D341Med (cell line): ENCODE data around the gene TRAIP.
"Not testable (repeated sequence)": the region's sequence is repeated elsewhere in the genome, so short reads cannot be mapped to it uniquely, and the experiment has no call there.

Experiments
- DNase-seq: peaks from one replicate; pipeline ENCODE4 v3.0.0; 2012; ENCODE audit warnings: low spot score

TRAIP gene

GRCh38 chr3:49872801-49873281, 16.5 kb upstream of the TRAIP start:
- no peak for DNase-seq

GRCh38 chr3:49871531-49872153, 15.3 kb upstream of the TRAIP start:
- DNase-seq: no peak

DNA sequence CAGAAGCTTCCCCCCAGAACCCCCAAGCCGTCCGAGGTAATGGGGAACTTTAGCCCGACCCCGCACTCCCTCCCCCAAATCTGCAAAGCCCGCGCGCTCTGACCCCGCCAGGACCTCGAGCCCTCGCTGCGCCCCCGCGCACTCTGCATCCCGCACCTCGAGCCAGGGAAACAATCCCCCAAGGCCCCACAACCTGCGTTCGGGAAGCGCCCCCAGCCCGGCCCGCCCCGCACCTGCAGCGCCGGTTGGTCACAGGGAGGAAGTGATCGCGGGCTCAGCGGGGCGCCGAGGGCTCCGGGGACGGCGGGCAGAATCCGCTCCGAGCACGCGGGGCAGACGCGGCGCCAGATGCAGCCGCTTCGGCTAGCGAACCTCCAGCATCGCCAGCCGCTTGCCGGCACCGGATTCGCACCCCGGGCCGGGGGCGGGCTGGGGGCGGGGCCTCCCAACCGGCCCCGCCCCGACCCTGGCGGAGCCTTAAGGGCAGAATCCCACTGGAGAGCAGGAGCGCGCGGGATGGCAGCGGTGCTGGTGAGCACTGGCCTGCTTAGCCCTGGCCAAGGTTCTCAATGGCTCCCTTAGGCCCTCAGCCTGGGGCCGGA, 13.3 kb upstream of the TRAIP start, which contains the start of gene CAMKV:
TSS of gene CAMKV (minus strand) at position 382 of the 602 bp plus-strand sequence. CDS start 7,518 bp downstream, outside the sequence.
- DNase-seq: peak; percentile 96

- peak; percentile 82 for DNase-seq
Measured at GRCh38 chr3:49868862-49869466, 12.6 kb upstream of the TRAIP start.

DNA sequence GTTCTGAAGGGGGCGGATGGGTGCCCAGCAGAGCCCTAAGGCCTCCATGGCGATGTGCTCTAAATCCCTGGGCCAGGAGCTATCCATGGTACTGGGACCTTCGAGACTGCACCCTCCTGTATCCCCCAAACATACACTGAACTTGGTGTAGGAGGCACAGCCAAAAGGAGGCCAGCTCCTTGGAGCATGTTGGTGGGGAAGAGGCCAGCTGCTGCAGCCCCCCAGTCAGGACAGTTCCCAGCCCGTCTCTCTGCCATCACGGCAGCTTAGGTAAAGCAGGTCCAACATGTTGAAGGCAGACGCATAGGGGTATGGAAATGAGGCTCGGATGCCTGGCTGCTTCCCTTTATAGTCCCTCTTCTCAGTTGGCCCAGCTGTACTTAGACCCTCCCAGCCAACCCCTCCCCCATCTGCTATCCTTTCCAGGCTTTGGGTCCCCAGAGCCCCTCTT, 11.5 kb upstream of the TRAIP start:
- DNase-seq: peak; percentile 81

- no peak for DNase-seq
Measured at GRCh38 chr3:49867400-49867799, 11.0 kb upstream of the TRAIP start.

DNA sequence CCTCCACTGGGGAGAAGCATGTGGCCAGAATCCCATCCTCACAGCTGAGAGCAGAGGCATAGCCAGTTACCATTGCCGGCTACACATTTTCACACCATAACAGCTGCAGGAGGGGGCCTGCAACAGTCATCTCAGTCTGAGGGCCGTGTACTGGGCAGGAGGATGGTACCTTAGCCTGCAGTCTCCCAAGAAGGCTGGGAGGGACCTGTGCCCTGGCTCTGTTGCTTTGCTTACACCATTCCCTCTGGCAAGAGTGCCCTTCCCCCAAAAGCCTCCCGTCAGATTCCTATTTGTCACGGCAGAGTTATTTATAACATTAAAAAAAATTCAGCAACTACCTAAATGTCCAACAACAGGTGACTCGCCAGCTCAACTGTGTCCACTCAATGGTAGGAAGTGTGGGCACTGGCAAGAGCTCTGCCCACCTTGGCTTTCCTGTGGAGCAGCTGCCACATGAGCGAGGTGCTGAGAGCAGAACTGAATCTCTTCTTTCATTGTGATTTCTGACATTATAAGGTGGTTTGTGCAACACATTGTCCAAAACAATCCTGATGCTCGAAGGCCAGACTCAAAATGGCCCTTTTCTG, 8.9 kb upstream of the TRAIP start:
- no peak for DNase-seq

DNA sequence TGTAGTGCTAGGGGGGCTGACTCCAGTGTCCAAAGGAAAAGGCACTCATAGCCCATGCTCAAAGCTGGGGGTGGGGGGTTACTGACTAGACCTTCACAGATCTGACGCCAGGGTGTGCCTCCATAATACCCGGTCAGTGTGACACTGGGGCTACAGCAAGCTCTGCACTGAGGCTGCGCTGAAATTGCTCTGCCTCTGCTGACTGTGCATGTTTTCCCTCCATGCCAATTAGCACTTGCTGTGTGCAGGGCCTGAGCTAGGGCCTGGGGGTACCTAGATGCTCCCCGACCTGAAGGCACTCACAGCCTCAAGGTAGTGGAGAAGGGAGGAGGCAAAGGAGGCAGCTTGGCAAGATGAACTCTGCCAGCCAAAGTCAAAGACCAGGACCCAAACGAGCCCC, 8.1 kb upstream of the TRAIP start:
- DNase-seq: no peak

DNA sequence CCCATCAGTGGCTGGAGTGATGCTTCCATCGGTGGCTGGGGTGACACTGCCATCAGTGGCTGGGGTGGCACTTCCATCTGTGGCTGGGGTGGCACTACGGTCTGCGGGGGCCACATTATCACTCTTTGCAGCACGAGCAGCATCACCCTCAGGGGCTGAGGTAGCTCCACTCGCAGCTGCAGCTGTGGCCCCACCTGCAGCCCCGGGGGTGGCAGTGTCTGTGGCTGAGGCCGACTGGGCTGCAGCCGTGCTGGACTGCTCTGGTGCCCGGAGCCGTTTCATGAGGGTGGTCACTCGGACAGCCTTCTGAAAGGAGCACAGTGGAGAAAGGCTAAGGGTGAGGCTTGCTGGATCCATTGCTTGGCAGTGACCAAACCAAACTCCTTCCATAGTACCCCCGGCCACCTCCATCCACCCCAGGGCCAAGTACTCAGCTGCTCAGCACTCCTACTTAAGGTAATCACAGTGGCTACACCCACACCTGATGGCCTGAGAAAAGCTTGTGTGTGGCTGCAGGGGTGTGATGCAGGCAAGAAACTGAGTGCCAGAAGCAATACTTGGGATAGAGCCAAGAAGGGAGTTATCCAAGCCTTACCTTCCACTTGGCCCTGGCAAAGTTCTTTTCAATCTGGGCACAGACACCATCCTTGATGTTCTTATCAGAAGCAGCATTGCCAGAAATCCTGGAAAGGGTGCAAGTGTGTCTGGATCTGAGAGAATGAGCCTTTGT, 3.4 kb upstream of the TRAIP start:
- DNase-seq: no peak

- DNase-seq: no peak
Measured at GRCh38 chr3:49855662-49856061, 702 bp downstream of the TRAIP start.

- DNase-seq: no peak
Measured at GRCh38 chr3:49845694-49846093, 10.7 kb downstream of the TRAIP start.

DNA sequence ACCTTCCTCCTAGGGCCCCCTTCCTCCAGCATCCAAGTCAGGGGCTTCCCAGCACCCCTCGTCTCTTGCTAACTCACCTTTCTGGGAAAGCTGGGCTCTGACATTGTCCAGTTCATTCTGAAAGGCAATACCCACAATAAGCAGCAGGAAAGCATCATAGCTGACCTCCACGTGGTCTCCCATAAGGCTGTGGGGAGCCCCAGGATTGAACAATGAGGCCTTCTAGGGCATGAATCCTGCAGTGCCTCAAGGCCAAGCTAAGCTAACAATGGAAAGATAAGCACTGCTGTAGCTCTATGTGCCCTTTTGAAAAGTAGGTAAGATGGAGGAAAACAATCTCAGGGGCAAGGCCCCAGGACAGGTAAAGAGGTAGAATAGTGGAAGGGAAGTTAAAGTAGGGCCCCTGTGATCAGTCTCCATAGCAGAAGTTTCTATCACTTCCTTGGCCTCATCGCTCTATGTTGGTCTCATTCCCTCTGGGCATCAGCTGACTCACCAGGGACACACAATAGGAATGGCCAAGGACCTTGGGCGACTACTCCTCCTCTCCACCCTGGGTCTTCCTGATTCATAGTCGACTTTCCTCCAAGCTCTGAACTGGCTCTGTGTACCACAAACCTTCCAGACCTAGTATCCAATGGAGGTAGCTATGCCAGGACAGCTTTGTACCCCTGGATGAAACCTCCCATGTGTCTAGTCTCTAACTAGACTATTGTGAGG, 11.7 kb downstream of the TRAIP start:
- no peak for DNase-seq

DNA sequence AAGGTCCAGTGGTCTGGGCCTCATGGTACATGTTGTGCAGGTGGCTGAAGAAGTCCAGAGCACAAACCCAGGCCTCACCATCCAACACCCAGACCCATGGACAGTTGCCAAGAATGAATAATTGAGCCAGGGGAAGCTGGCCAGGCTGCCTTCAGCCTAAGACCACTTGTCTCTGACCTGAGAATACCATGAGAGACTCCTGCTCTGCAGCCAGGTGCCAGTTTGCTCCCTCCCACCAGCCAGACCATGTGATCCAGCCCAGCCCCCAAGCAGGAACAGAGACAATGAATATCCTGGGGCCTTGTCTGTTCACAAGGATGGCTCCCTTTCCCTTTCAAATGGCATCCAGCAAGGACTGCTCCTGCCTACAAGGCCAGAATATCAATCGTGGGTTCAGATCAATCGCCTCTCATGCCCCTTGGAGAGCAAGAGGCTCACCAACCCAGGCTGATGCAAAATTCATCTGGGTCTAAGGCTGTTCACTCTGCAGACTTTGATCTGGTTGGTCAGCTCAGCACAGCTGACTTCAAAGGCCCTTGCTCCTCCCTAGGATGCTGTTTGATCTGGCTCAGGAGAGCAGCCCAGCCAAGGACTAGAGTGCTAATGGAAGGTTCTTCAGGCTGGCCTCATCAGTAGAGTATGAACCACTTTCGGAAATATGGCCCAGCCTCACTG, 13.4 kb downstream of the TRAIP start:
- DNase-seq: no peak

DNA sequence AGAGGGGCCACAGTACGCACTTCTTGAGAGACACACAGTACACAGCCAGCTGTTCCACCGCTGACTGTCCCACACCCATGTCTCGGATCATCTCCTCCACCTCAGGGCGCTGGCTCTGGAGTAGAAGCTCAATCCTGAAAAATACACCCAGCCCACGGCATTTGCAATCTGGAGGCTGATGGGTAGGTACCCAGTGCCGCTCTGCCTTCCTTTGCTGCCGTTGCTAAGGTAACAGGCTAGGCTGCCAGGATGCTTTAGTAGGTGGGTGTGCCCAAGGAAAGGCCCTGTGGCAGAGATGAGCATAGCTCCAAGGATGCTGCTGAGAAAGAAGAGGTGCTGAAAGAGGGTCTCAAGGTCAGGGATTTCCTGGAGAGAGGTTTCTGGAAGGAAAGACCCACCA, 14.6 kb downstream of the TRAIP start:
- no peak for DNase-seq

DNA sequence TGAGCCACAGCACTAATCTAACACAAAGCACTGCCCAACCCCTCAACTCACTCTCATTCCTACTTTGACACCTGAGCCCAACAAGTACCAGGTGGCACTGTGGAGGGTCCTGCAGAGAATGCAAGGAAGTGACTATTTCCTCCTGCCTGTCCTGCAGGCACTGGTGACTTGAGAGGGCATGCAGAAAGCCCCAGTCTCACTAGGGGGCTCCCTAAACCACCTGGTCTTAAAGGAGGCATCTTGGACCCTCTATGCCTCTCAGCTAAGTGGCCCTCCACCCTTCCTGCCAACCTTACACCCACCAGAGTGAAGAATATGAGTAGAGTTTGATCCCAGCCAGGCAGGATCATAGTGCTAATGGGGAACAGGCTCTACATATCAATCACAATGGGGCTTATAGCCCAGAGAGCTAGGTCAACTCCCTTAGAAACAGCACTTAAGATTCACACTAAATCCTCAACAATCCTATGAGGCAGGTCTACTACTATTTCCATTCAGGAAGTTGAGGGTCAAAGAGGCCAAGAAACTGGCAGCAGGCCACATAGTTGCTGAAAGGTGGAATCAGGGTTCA, 15.2 kb downstream of the TRAIP start:
- DNase-seq: peak; percentile 76

- DNase-seq: peak; percentile 18
Measured at GRCh38 chr3:49840388-49840787, 16.0 kb downstream of the TRAIP start.

GRCh38 chr3:49839193-49839809, 17.1 kb downstream of the TRAIP start:
- DNase-seq: peak; percentile 84

- DNase-seq: no peak
Measured at GRCh38 chr3:49831341-49831740, 25.0 kb downstream of the TRAIP start.

- no peak for DNase-seq
Measured at GRCh38 chr3:49826016-49826415, 30.3 kb downstream of the TRAIP start.

DNA sequence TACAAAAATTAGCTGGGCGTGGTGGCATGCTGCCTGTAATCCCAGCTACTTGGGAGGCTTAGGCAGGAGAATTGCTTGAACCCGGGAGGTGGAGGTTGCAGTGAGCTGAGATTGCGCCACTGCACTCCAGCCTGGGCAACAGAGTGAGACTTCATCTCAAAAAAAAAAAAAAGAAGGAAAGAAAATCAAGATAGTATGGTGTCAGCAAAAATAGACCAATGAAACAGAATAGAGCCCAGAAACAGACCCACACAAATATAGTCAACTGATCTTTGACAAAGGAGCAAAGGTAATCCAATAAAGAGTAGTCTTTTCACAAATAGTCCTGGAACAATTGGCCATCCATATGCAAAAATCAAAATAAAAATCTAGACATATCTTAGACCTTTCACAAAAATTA, 33.2 kb downstream of the TRAIP start:
- DNase-seq: not testable (repeated sequence)
